Heart left ventricle (tissue), 16 donors: ENCODE results near the gene ZNF792. TPM values are rescaled to one million over a fixed set of nuclear protein-coding genes. Genes with fewer than 3 reads are reported as not detected.
"Not testable (repeated sequence)": the region's sequence is repeated elsewhere in the genome, so short reads cannot be mapped to it uniquely, and the experiment has no call there.

ENCODE experiments used
- ATAC-seq, 4 donors: fragments of 200-7000 bp; cut with Tn5 transposase; one replicate each; pipeline ENCODE4 v1.9.1; 2020 to 2022; ENCODE audit warnings: moderate library complexity in 4 of 4, mild to moderate bottlenecking in 3 of 4, moderate number of reproducible peaks in 1 of 4
- DNase-seq, 5 donors: peaks; one replicate each; pipeline ENCODE4 v3.0.0-alpha.2; 2020
- H3K27ac ChIP-seq, 12 donors: fragments of 200-600 bp; sonication (generic) in 4 of 12; one replicate each; pipeline versions ENCODE4 v1.5.0 to v1.8.0; 2016 to 2022; ENCODE audit warnings: mild to moderate bottlenecking in 2 of 12
- H3K27me3 ChIP-seq, 9 donors: fragments of 200-600 bp; sonication (generic) in 2 of 9; one replicate each; pipeline versions ENCODE4 v1.5.1 to v1.8.0; 2016 to 2022; ENCODE audit warnings: mild to moderate bottlenecking in 3 of 9
- H3K36me3 ChIP-seq, 9 donors: fragments of 200-600 bp; sonication (generic) in 2 of 9; one replicate each; pipeline versions ENCODE4 v1.5.0 to v1.8.0; 2018 to 2022; ENCODE audit warnings: mild to moderate bottlenecking in 2 of 9
- H3K4me1 ChIP-seq, 12 donors: fragments of 200-600 bp; sonication (generic) in 4 of 12; one replicate each; pipeline versions ENCODE4 v1.5.0 to v1.8.0; 2016 to 2022; ENCODE audit warnings: mild to moderate bottlenecking in 3 of 12
- H3K4me3 ChIP-seq, 12 donors: fragments of 200-600 bp; sonication (generic) in 4 of 12; one replicate each; pipeline versions ENCODE4 v1.5.0 to v1.8.0; 2017 to 2022; ENCODE audit warnings: mild to moderate bottlenecking in 9 of 12, moderate library complexity in 4 of 12
- H3K9me3 ChIP-seq, 12 donors: fragments of 200-600 bp; sonication (generic) in 4 of 12; one replicate each; pipeline versions ENCODE4 v1.5.0 to v1.8.0; 2016 to 2022; ENCODE audit warnings: mild to moderate bottlenecking in 1 of 12
- CTCF ChIP-seq, 12 donors: fragments of 200-600 bp; sonication (generic) in 4 of 12; IDR thresholded peaks; one replicate each; pipeline versions ENCODE4 v1.5.0 to v1.8.0; 2018 to 2022; ENCODE audit warnings: antibody characterized with exemption in 12 of 12, mild to moderate bottlenecking in 5 of 12
- POLR2A ChIP-seq, 2 donors: fragments of 450-650 bp; IDR thresholded peaks; one replicate each; pipeline ENCODE4 v1.6.1; 2017; ENCODE audit warnings: antibody characterized with exemption in 2 of 2, mild to moderate bottlenecking in 2 of 2, moderate library complexity in 2 of 2
- WGBS, 4 donors: extraction: QIAGEN DNeasy Blood & Tissue Kit in 2 of 4; methylation state at CpG; one replicate each; pipeline versions ENCODE4 v1.1.5 to v1.1.7; 2013 to 2018; 5-methylcytosine and 5-hydroxymethylcytosine counted together
- intact Hi-C, 10 donors: fragments of 100-400 bp; cut with DNase I; formaldehyde crosslinking; loops; one replicate each; pipeline versions ENCODE4 v1.11.1 to v1.14.2; 2022
- polyA plus RNA-seq, 2 donors: library from polyadenylated mRNA; stranded (reverse); fragments of 200-250 nt; gene quantifications; one replicate each; pipeline ENCODE4 v1.2.3, GENCODE V29; 2013
- total RNA-seq, 9 donors: library from RNA; depleted of rRNA in 2 of 9; stranded (reverse); fragments of >200 nt in 2 of 9; fragmentation: NEBNext Ultra II Directional in 3 of 9; extraction: Animal tissue kit (Norgen Biotek cat#: 25700) in 3 of 9; gene quantifications; one replicate each; pipeline versions ENCODE4 v1.1.0 to v1.2.4, GENCODE V29; 2016 to 2023
- donor health status: ischemic (EF 13 %, LVEDD 7.1; RV severe dilation, severe dysfunction).
- donor health status: healthy with polysubstance abuse.
- donor health status: DM: no; HTN: yes; CAD: no.
- donor health status: DM: no; HTN: no; CAD: no.
- donor health status: ischemic (EF 25% LVEDD 6.9; RV normal size, moderate dysfunction).
- donor health status: ischemic (EF 25% LVEDD 5.7; RV mildly dilated, moderate dysfunction).
- donor health status: healthy.
- donor health status: DM: yes; HTN: yes; CAD: no.
- donor health status: ischemic (EF 35%, LVEDD 5.7; RV mildly dilated, moderate dysfunction).
- donor health status: nonischemic (EF 11% LVEDD 7.7; RV severe dilation, severe dysfunction).
- donor health status: DM: yes; HTN: yes; CAD: no.
- donor health status: PGD.
- donor health status: ischemic (EF 29% LVEDD 5.4; RV normal size, mild dysfunction).
- donor health status: nonischemic (EF 23%, LVEDD 6.1; RV moderate dilation, normal function).

The ZNF792 gene
- total and polyA plus RNA-seq, 11 donors: 1.3 to 8.2 (median 4.1) TPM

- no peak for TF ChIP-seq CTCF (IDR thresholded peaks at IDR 0.05)
- no peak for TF ChIP-seq POLR2A (IDR thresholded peaks at IDR 0.05)
- ATAC-seq (no peak), DNase-seq (no peak)
- H3K9me3 ChIP-seq: peaks cover 0 to 11% (median 0%) of the 10 kb centered on the region in 12 donors
- 85 to 96% (median 91%) methylated on average over 3 of the region's 3 CpGs for WGBS, 4 donors
- intact Hi-C loops: loop anchor here in 1 of 10 donors (5.0 kb wide), 1 partner anchor 121 kb away; no protein-coding TSS in a partner anchor
- no peak overlapping the region for H3K27ac ChIP-seq
- no peak overlapping the region for H3K4me3 ChIP-seq
- H3K27me3 ChIP-seq: no peaks in the 10 kb centered on the region
- H3K4me1 ChIP-seq: peaks cover 0 to 25% (median 0%) of the 10 kb centered on the region in 12 donors
- H3K36me3 ChIP-seq: no peaks in the 10 kb centered on the region
Observed at GRCh38 chr19:34976611-34977010, 12.6 kb upstream of the ZNF792 start.

GRCh38 chr19:34975056-34975455, 11.0 kb upstream of the ZNF792 start:
- intact Hi-C loops: loop anchor here in 1 of 10 donors (5.0 kb wide), 1 partner anchor 122 kb away; no protein-coding TSS in a partner anchor
- Histone ChIP-seq H3K4me1 (peaks cover 0 to 25% (median 0%) of the 10 kb centered on the region in 12 donors), H3K27me3 (no peaks in the 10 kb centered on the region), H3K27ac (no peak overlapping the region), H3K9me3 (peaks cover 0 to 11% (median 0%) of the 10 kb centered on the region in 12 donors), H3K4me3 (no peak overlapping the region), H3K36me3 (no peaks in the 10 kb centered on the region)
- 73 to 80% (median 75%) methylated on average over 5 of the region's 5 CpGs for WGBS, 4 donors
- ATAC-seq: no peak
- no peak for TF ChIP-seq POLR2A (IDR thresholded peaks at IDR 0.05)
- TF ChIP-seq CTCF (IDR thresholded peaks at IDR 0.05): no peak
- no peak for DNase-seq

- 66 to 81% (median 77%) methylated on average over 5 of the region's 5 CpGs for WGBS, 4 donors
- DNase-seq: no peak
- intact Hi-C loops: loop anchor here in 6 of 10 donors (1.0 to 5.0 kb wide), 4 partner anchors 39 to 163 kb away; partner anchors contain the start of genes FXYD1 (in 1 of the 6) and LGI4 (in 1 of the 6)
- ATAC-seq: no peak
- Histone ChIP-seq H3K9me3 (peaks cover 0 to 11% (median 0%) of the 10 kb centered on the region in 12 donors), H3K4me1 (peaks cover 0 to 25% (median 0%) of the 10 kb centered on the region in 12 donors), H3K27me3 (no peaks in the 10 kb centered on the region), H3K4me3 (no peak overlapping the region), H3K36me3 (no peaks in the 10 kb centered on the region), H3K27ac (peak overlapping the region in 1 of 12 donors; percentile 30)
- TF ChIP-seq CTCF (IDR thresholded peaks at IDR 0.05) (no peak), POLR2A (IDR thresholded peaks at IDR 0.05) (no peak)
Observed at GRCh38 chr19:34974646-34975045, 10.6 kb upstream of the ZNF792 start.

GRCh38 chr19:34972163-34972705, 8.2 kb upstream of the ZNF792 start:
- no peak for TF ChIP-seq CTCF (IDR thresholded peaks at IDR 0.05)
- no peak for TF ChIP-seq POLR2A (IDR thresholded peaks at IDR 0.05)
- Histone ChIP-seq H3K36me3 (no peaks in the 10 kb centered on the region), H3K4me1 (peaks cover 0 to 25% (median 0%) of the 10 kb centered on the region in 12 donors), H3K4me3 (no peak overlapping the region), H3K9me3 (peaks cover 0 to 9% (median 0%) of the 10 kb centered on the region in 12 donors), H3K27ac (no peak overlapping the region), H3K27me3 (no peaks in the 10 kb centered on the region)
- intact Hi-C loops: loop anchor here in 5 of 10 donors (2.0 to 5.0 kb wide), 4 partner anchors 41 to 165 kb away; partner anchors contain the start of genes FXYD1 (in 1 of the 5) and LGI4 (in 1 of the 5)
- ATAC-seq (no peak), DNase-seq (no peak)
- 85 to 90% (median 89%) methylated on average over 7 of the region's 7 CpGs for WGBS, 4 donors

- intact Hi-C loops: loop anchor here in 4 of 10 donors (5.0 kb wide), 2 partner anchors 122 to 167 kb away; partner anchors contain the start of genes FXYD1 (in 1 of the 4) and LGI4 (in 1 of the 4)
- not testable (repeated sequence) for H3K27me3 ChIP-seq, H3K27ac ChIP-seq, H3K4me3 ChIP-seq, ATAC-seq, H3K36me3 ChIP-seq, H3K9me3 ChIP-seq, DNase-seq
- H3K4me1 ChIP-seq: peaks cover 0 to 18% (median 0%) of the 10 kb centered on the region in 12 donors
- 88 to 90% (median 89%) methylated on average over 12 of the region's 12 CpGs for WGBS, 4 donors
Observed at GRCh38 chr19:34970185-34970780, 6.3 kb upstream of the ZNF792 start.
